IMR-90 (cell line): ENCODE results near the gene ULBP2. TPM values are rescaled to one million over a fixed set of nuclear protein-coding genes. Genes with fewer than 3 reads are reported as not detected.

Experiments used
- ATAC-seq: fragments of 200-7000 bp; cut with Tn5 transposase; 2 replicates; pipeline ENCODE4 v1.9.1; 2020; ENCODE audit warnings: low read depth, mild to moderate bottlenecking, moderate library complexity
- BruUV-seq: library from RNA; stranded (reverse); fragments of 400-500 nt; replicated peaks from 2 replicates; lab custom pipeline; 2021; lab: Mats Ljungman, UMichigan
- CTCF ChIA-PET: fragments of 300-600 bp; formaldehyde crosslinking; extraction: SDS; loops from one replicate; lab custom pipeline; 2021; ENCODE audit warnings: antibody characterized with exemption; lab: Yijun Ruan, JAX
- POLR2A ChIA-PET: fragments of 300-600 bp; sonication (Branson Sonifier 250); formaldehyde crosslinking; loops from one replicate; lab custom pipeline; 2022; ENCODE audit warnings: antibody characterized with exemption; ENCODE audit not compliant: unreplicated experiment; lab: Charles Lee
- DNase-seq: peaks from one replicate; pipeline ENCODE4 v3.0.0; 2013
- H2AFZ ChIP-seq: replicated peaks from 2 replicates; pipeline ENCODE3; 2013; ENCODE audit warnings: low read length, mild to moderate bottlenecking; ENCODE audit not compliant: poor library complexity
- H2AK5ac ChIP-seq: 2 replicates; pipeline ENCODE4 v1.6.1; 2013; ENCODE audit warnings: low read depth, low read length, inconsistent platforms
- H2AK9ac ChIP-seq: replicated peaks from 2 replicates; pipeline ENCODE3; 2013; ENCODE audit warnings: mild to moderate bottlenecking, low read depth, low read length, moderate library complexity; ENCODE audit not compliant: poor library complexity
- H2BK120ac ChIP-seq: 2 replicates; pipeline ENCODE4 v1.6.1; 2013; ENCODE audit warnings: low read depth, low read length, inconsistent platforms
- H2BK15ac ChIP-seq: 3 replicates; pipeline ENCODE4 v1.6.1; 2013; ENCODE audit warnings: low read depth, low read length, inconsistent platforms
- H2BK20ac ChIP-seq: 2 replicates; pipeline ENCODE4 v1.6.1; 2013; ENCODE audit warnings: low read depth, mild to moderate bottlenecking, inconsistent platforms, low read length, moderate library complexity
- H2BK5ac ChIP-seq: 2 replicates; pipeline ENCODE4 v1.6.1; 2013; ENCODE audit warnings: mild to moderate bottlenecking, low read depth, low read length, inconsistent platforms; ENCODE audit not compliant: poor library complexity, severe bottlenecking
- H3K14ac ChIP-seq: replicated peaks from 2 replicates; pipeline ENCODE4 v1.6.1; 2013; ENCODE audit warnings: low read depth, low read length, inconsistent platforms
- H3K18ac ChIP-seq: 2 replicates; pipeline ENCODE4 v1.6.1; 2013; ENCODE audit warnings: low read depth, low read length, control low read depth
- H3K23ac ChIP-seq: 2 replicates; pipeline ENCODE4 v1.6.1; 2013; ENCODE audit warnings: low read depth, low read length, inconsistent platforms
- H3K27ac ChIP-seq: 2 replicates; pipeline ENCODE4 v1.5.1; 2013; ENCODE audit warnings: mild to moderate bottlenecking, control low read depth, low read length; ENCODE audit not compliant: insufficient read depth
- H3K27me3 ChIP-seq: 2 replicates; pipeline ENCODE4 v1.6.1; 2013; ENCODE audit warnings: low read length; ENCODE audit not compliant: control insufficient read depth, insufficient read depth
- H3K36me3 ChIP-seq: 2 replicates; pipeline ENCODE4 v1.6.1; 2013; ENCODE audit warnings: low read length, mixed read lengths; ENCODE audit not compliant: control insufficient read depth, insufficient read depth
- H3K4ac ChIP-seq: 2 replicates; pipeline ENCODE4 v1.6.1; 2013; ENCODE audit warnings: low read depth, low read length, inconsistent platforms
- H3K4me1 ChIP-seq: 2 replicates; pipeline ENCODE4 v1.6.1; 2013; ENCODE audit warnings: low read length, mixed read lengths; ENCODE audit not compliant: control insufficient read depth, insufficient read depth
- H3K4me2 ChIP-seq: 2 replicates; pipeline ENCODE4 v1.6.1; 2013; ENCODE audit warnings: low read depth, mild to moderate bottlenecking, control low read depth, low read length, moderate library complexity
- H3K4me3 ChIP-seq: 2 replicates; pipeline ENCODE4 v1.5.1; 2013; ENCODE audit warnings: low read depth, mild to moderate bottlenecking, control low read depth, low read length, moderate library complexity; ENCODE audit not compliant: insufficient read depth
- H3K56ac ChIP-seq: 2 replicates; pipeline ENCODE4 v1.6.1; 2013; ENCODE audit warnings: low read length, inconsistent platforms; ENCODE audit not compliant: insufficient read depth; ENCODE audit errors: extremely low read depth
- H3K79me1 ChIP-seq, 2 experiments: 2 replicates each; pipeline ENCODE4 v1.6.1; 2013; ENCODE audit warnings: low read length in 2 of 2, inconsistent platforms in 1 of 2, low read depth in 1 of 2
- H3K9ac ChIP-seq: 2 replicates; pipeline ENCODE4 v1.6.1; 2013; ENCODE audit warnings: low read depth, low read length, control low read depth
- H3K9me1 ChIP-seq: 2 replicates; pipeline ENCODE4 v1.6.1; 2013; ENCODE audit warnings: low read length, inconsistent platforms; ENCODE audit not compliant: insufficient read depth
- H3K9me3 ChIP-seq: 2 replicates; pipeline ENCODE4 v1.6.1; 2013; ENCODE audit warnings: low read length; ENCODE audit not compliant: control insufficient read depth, insufficient read depth
- H4K20me1 ChIP-seq: 2 replicates; pipeline ENCODE4 v1.6.1; 2013; ENCODE audit warnings: low read length, inconsistent platforms; ENCODE audit not compliant: insufficient read depth
- H4K5ac ChIP-seq: 2 replicates; pipeline ENCODE4 v1.6.1; 2013; ENCODE audit warnings: mild to moderate bottlenecking, low read depth, low read length, control low read depth
- H4K8ac ChIP-seq, 2 experiments: 2 replicates each; pipeline ENCODE4 v1.6.1; 2013; ENCODE audit warnings: low read depth in 2 of 2, low read length in 2 of 2, control low read depth in 1 of 2, inconsistent platforms in 1 of 2
- H4K91ac ChIP-seq: 2 replicates; pipeline ENCODE4 v1.6.1; 2013; ENCODE audit warnings: low read depth, low read length, inconsistent platforms; ENCODE audit not compliant: insufficient read depth
- BHLHE40 ChIP-seq: fragments of 150-350 bp; IDR thresholded peaks from 2 replicates; pipeline ENCODE4 v1.6.1; 2016; ENCODE audit warnings: mild to moderate bottlenecking, low read depth, low read length
- CHD1 ChIP-seq: IDR thresholded peaks from 2 replicates; pipeline ENCODE4 v1.6.1; 2012; ENCODE audit warnings: low read depth, low read length, improper control_type of control experiment
- FOS ChIP-seq: fragments of 150-350 bp; IDR thresholded peaks from 2 replicates; pipeline ENCODE4 v1.6.1; 2016; ENCODE audit warnings: low read depth, low read length
- MXI1 ChIP-seq: IDR thresholded peaks from 2 replicates; pipeline ENCODE4 v1.6.1; 2012; ENCODE audit warnings: low read depth, mild to moderate bottlenecking, low read length, moderate library complexity, borderline replicate concordance
- POLR2A ChIP-seq: IDR thresholded peaks from 2 replicates; pipeline ENCODE4 v1.6.1; 2012; ENCODE audit warnings: mild to moderate bottlenecking, low read depth, low read length
- RAD21 ChIP-seq: IDR thresholded peaks from 2 replicates; pipeline ENCODE4 v1.6.1; 2012; ENCODE audit warnings: low read length, improper control_type of control experiment
- RCOR1 ChIP-seq: IDR thresholded peaks from 2 replicates; pipeline ENCODE4 v1.6.1; 2012; ENCODE audit warnings: mild to moderate bottlenecking, low read length, improper control_type of control experiment; ENCODE audit not compliant: insufficient replicate concordance
- RFX5 ChIP-seq: IDR thresholded peaks from 2 replicates; pipeline ENCODE4 v1.8.0; 2012; ENCODE audit warnings: low read depth, mild to moderate bottlenecking, low read length, moderate library complexity
- SMC3 ChIP-seq: fragments of 150-350 bp; IDR thresholded peaks from 2 replicates; pipeline ENCODE4 v1.6.1; 2016; ENCODE audit warnings: low read depth, mild to moderate bottlenecking, antibody characterized with exemption, low read length, moderate library complexity
- WGBS, 2 experiments: methylation state at CpG; one replicate each; pipeline versions ENCODE4 v1.1.5 to v1.1.7; 2013; ENCODE audit warnings: missing lambda C conversion rate in 2 of 2; ENCODE audit not compliant: insufficient read length in 1 of 2; ENCODE audit errors: extremely low coverage in 2 of 2; 5-methylcytosine and 5-hydroxymethylcytosine counted together
- dilution Hi-C: fragments of 300-500 bp; cut with HindIII; formaldehyde crosslinking; loops from one replicate; pipeline ENCODE4 v1.14.3; 2018; ENCODE audit warnings: low sequenced_read_pairs; ENCODE audit not compliant: unreplicated experiment
- in situ Hi-C: fragments of 300-500 bp; cut with MboI; formaldehyde crosslinking; loops from 3 replicates; pipeline ENCODE4 v1.14.3; 2019; ENCODE audit warnings: low sequenced_read_pairs, inconsistent platforms, mixed read lengths
- intact Hi-C: fragments of 100-400 bp; cut with micrococcal nuclease; formaldehyde crosslinking; loops from 2 replicates; pipeline ENCODE4 v1.10.0; 2022
- polyA plus RNA-seq, 3 experiments: library from polyadenylated mRNA; depleted of rRNA; stranded (reverse); fragments of >200 nt; gene quantifications; 2 replicates each; pipeline ENCODE4 v1.2.3, GENCODE V29; 2012; ENCODE audit warnings: low replicate concordance in 1 of 3
- total RNA-seq: library from RNA; depleted of rRNA; stranded (reverse); fragments of >200 nt; gene quantifications from 2 replicates; pipeline ENCODE4 v1.2.3, GENCODE V29; 2012

Gene ULBP2
- total and polyA plus RNA-seq, 2 of the 4 experiments (the other 2 are of a cell fraction) = 7.9 to 16.2 TPM

- no TSS peak for BruUV-seq
- TF ChIP-seq POLR2A (no peak), BHLHE40 (no peak), CHD1 (no peak), SMC3 (no peak), RFX5 (no peak), RCOR1 (no peak), FOS (no peak), RAD21 (no peak), MXI1 (no peak)
- H3K4me1 ChIP-seq = no peaks in the 10 kb centered on the region
- POLR2A ChIA-PET = no interaction called here
- H4K91ac ChIP-seq = no peak overlapping the region
- no peak overlapping the region for H2BK120ac ChIP-seq
- no peak overlapping the region for H2AK5ac ChIP-seq
- 23% methylated on average over 4 of the region's 9 CpGs; no CpG with 5 or more reads in 1 of the 2 experiments for WGBS, 2 experiments
- H3K14ac ChIP-seq = no peak overlapping the region
- DNase-seq (no peak), ATAC-seq (no peak)
- H3K79me1 ChIP-seq = no peaks in the 10 kb centered on the region
- intact Hi-C loops = no loop called here
- no peak overlapping the region for H3K4me3 ChIP-seq
- H3K27ac ChIP-seq = no peak overlapping the region
- in situ Hi-C loops = no loop called here
- CTCF ChIA-PET = no interaction called here
- no peak overlapping the region for H3K23ac ChIP-seq
- H3K27me3 ChIP-seq = peaks cover 50% of the 10 kb centered on the region
- H3K4ac ChIP-seq = no peak overlapping the region
- H4K5ac ChIP-seq = no peak overlapping the region
- H2AFZ ChIP-seq = no peak overlapping the region
- no peak overlapping the region for H3K56ac ChIP-seq
- peaks cover 5% of the 10 kb centered on the region for H3K9me3 ChIP-seq
- H3K4me2 ChIP-seq = no peak overlapping the region
- H2BK20ac ChIP-seq = no peak overlapping the region
- no peaks in the 10 kb centered on the region for H4K20me1 ChIP-seq
- no peaks in the 10 kb centered on the region for H3K36me3 ChIP-seq
- no peak overlapping the region for H4K8ac ChIP-seq
- peak overlapping the region; percentile 65 for H2AK9ac ChIP-seq
- dilution Hi-C loops = no loop called here
- H3K18ac ChIP-seq = no peak overlapping the region
- no peak overlapping the region for H2BK5ac ChIP-seq
- no peak overlapping the region for H2BK15ac ChIP-seq
- no peak overlapping the region for H3K9ac ChIP-seq
- H3K9me1 ChIP-seq = no peaks in the 10 kb centered on the region
These were observed 41.3 kb downstream of the ULBP2 start for GRCh38 chr6:149983145-149983544.
